ENCODE results near the gene HMCN1. TPM values are rescaled to one million over a fixed set of nuclear protein-coding genes. Genes with fewer than 3 reads are reported as not detected.

The HMCN1 gene
- total RNA-seq, 1 donor from 2014 or later, result 28.0 TPM

DNA sequence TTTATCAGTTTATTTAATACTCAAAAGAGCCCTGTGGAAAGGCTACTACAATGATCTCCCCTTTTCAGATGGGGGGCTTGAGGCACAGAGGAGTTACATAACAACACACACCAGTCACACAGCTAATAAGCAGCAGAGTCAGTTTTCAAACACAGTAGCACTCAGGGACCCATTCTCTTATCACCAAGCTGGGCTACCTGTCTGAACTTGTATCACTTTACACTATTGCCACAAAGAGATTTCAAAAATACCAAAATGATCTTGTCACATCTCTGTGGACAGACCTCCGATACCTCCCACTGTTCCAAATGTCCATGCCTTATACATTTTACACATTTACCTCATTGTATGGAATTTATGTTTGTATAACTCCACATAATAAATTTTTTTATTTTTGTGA, 506.2 kb downstream of the HMCN1 start:
- Histone ChIP-seq H3K27me3 (ENCODE audit: low read depth) (peaks cover 3% of the 10 kb centered on the region), H3K9me3 (no peaks in the 10 kb centered on the region), H3K27ac (no peak overlapping the region), H3K36me3 (no peaks in the 10 kb centered on the region), H3K4me1 (no peaks in the 10 kb centered on the region), H3K4me3 (no peak overlapping the region)
- TF ChIP-seq, protein P1, sequence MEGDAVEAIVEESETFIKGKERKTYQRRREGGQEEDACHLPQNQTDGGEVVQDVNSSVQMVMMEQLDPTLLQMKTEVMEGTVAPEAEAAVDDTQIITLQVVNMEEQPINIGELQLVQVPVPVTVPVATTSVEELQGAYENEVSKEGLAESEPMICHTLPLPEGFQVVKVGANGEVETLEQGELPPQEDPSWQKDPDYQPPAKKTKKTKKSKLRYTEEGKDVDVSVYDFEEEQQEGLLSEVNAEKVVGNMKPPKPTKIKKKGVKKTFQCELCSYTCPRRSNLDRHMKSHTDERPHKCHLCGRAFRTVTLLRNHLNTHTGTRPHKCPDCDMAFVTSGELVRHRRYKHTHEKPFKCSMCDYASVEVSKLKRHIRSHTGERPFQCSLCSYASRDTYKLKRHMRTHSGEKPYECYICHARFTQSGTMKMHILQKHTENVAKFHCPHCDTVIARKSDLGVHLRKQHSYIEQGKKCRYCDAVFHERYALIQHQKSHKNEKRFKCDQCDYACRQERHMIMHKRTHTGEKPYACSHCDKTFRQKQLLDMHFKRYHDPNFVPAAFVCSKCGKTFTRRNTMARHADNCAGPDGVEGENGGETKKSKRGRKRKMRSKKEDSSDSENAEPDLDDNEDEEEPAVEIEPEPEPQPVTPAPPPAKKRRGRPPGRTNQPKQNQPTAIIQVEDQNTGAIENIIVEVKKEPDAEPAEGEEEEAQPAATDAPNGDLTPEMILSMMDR (IDR thresholded peaks at IDR 0.05), result no peak
- ATAC-seq (no peak), DNase-seq (no peak)
- intact Hi-C loops (cut with DNase I), result no loop called here
